Psoas muscle (tissue), 8 donors: Measurements from ENCODE around the gene NDNF. TPM values are rescaled to one million over a fixed set of nuclear protein-coding genes. Genes with fewer than 3 reads are reported as not detected.

Experiments
- ATAC-seq, 4 donors: fragments of 200-7000 bp; cut with Tn5 transposase; one replicate each; pipeline ENCODE4 v1.9.1; 2020; ENCODE audit warnings: moderate library complexity in 3 of 4, mild to moderate bottlenecking in 2 of 4
- DNase-seq, 2 donors: peaks; one replicate each; pipeline ENCODE4 v3.0.0-alpha.2; 2020
- H3K27ac ChIP-seq: fragments of 200-600 bp; one replicate; pipeline ENCODE4 v1.8.0; 2022
- H3K27me3 ChIP-seq, 3 donors: fragments of 200-600 bp in 1 of 3; one replicate each; pipeline versions ENCODE4 v1.6.1 to v1.8.0; 2013 to 2022; ENCODE audit warnings: low read length in 2 of 3, mild to moderate bottlenecking in 2 of 3, moderate library complexity in 1 of 3; ENCODE audit not compliant: insufficient read depth in 3 of 3
- H3K36me3 ChIP-seq, 2 donors: fragments of 200-600 bp in 1 of 2; one replicate each; pipeline versions ENCODE4 v1.6.1 to v1.8.0; 2013 to 2022; ENCODE audit warnings: low read depth in 1 of 2, mild to moderate bottlenecking in 1 of 2, moderate library complexity in 1 of 2; ENCODE audit not compliant: insufficient read depth in 1 of 2
- H3K4me1 ChIP-seq: fragments of 200-600 bp; one replicate; pipeline ENCODE4 v1.8.0; 2022
- H3K4me3 ChIP-seq: fragments of 200-600 bp; one replicate; pipeline ENCODE4 v1.8.0; 2022; ENCODE audit warnings: mild to moderate bottlenecking
- H3K9me3 ChIP-seq: fragments of 200-600 bp; one replicate; pipeline ENCODE4 v1.8.0; 2022
- WGBS, 3 donors: extraction: QIAGEN DNeasy Blood & Tissue Kit; methylation state at CpG; one replicate each; pipeline versions ENCODE4 v1.1.6 to v1.1.7; 2013; 5-methylcytosine and 5-hydroxymethylcytosine counted together
- intact Hi-C, 2 donors: fragments of 100-400 bp; cut with DNase I; formaldehyde crosslinking; loops; one replicate each; pipeline versions ENCODE4 v1.11.0 to v1.14.2; 2022
- polyA plus RNA-seq, 3 donors: library from polyadenylated mRNA; stranded (reverse); fragments of 200-250 nt; gene quantifications; one replicate each; pipeline ENCODE4 v1.2.3, GENCODE V29; 2013
- total RNA-seq, 4 donors: library from RNA; stranded (reverse); fragmentation: NEBNext Ultra II Directional in 2 of 4; extraction: Animal tissue kit (Norgen Biotek cat#: 25700) in 2 of 4; gene quantifications; one replicate each; pipeline versions ENCODE4 v1.2.1 to v1.2.4, GENCODE V29; 2021 to 2023
- TF ChIP-seq, protein P1 (sequence below): fragments of 200-600 bp; IDR thresholded peaks from one replicate; pipeline ENCODE4 v1.8.0; 2022; ENCODE audit warnings: antibody characterized with exemption
- donor health status: healthy with polysubstance abuse.
- donor health status: DM: no; HTN: no; CAD: no; lungs with moderate emphysema.
- donor health status: Bipolar disorder and iron deficiency.
- donor health status: healthy.
- donor health status: DM: yes; HTN: yes; CAD: no.
- donor health status: DM: no; HTN: no; CAD: no.
- donor health status: DM: no; HTN: no; CAD: no.
- donor health status: DM: yes; HTN: yes; CAD: no.

The NDNF gene
- total and polyA plus RNA-seq, 7 donors: 2.1 to 7.6 (median 3.4) TPM

DNA sequence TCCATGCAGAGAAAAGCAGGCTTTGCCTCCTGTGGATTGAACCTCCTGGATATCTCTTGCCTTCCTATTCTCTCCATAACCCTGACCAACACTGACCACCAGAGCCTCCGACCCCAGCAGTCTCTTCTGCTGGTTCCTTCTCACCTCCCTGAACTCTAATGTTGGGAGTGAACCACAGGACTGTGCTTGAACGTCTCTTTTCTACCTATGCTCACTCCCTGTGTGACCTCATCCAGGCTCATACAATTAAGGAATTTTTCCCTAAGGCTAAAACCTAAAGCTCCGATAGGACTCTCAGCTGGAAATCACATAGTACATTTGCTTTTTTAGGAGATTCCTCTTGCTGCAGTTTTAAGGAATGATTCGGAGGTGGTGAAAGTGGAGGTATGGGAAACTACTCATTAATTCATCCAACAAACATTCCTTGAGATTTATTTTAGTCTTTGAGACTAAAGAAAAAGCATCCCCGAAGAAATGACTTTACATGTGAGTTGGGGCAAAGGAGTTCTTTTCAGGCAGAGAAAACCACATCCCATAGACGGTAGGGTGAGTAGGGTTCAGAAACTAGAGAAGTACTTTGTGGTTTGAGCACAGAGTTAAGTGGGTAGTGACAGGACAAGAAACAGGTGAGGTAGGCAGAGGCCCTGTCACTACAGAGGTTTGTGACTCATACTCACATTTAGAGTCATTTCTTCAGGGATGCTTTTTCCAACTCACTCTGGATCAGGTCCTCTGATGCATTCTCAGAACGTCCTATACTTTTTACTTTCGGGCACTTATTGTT is 30.8 kb downstream of the NDNF start:
- Histone ChIP-seq H3K27ac (no peak overlapping the region), H3K36me3 (no peaks in the 10 kb centered on the region), H3K27me3 (no peaks in the 10 kb centered on the region), H3K4me3 (no peak overlapping the region), H3K9me3 (no peaks in the 10 kb centered on the region), H3K4me1 (no peaks in the 10 kb centered on the region)
- ATAC-seq: no peak
- WGBS, 3 donors: 51 to 77% (median 63%) methylated on average over 8 of the region's 8 CpGs
- no peak for DNase-seq
- TF ChIP-seq, protein P1, sequence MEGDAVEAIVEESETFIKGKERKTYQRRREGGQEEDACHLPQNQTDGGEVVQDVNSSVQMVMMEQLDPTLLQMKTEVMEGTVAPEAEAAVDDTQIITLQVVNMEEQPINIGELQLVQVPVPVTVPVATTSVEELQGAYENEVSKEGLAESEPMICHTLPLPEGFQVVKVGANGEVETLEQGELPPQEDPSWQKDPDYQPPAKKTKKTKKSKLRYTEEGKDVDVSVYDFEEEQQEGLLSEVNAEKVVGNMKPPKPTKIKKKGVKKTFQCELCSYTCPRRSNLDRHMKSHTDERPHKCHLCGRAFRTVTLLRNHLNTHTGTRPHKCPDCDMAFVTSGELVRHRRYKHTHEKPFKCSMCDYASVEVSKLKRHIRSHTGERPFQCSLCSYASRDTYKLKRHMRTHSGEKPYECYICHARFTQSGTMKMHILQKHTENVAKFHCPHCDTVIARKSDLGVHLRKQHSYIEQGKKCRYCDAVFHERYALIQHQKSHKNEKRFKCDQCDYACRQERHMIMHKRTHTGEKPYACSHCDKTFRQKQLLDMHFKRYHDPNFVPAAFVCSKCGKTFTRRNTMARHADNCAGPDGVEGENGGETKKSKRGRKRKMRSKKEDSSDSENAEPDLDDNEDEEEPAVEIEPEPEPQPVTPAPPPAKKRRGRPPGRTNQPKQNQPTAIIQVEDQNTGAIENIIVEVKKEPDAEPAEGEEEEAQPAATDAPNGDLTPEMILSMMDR: no peak
- intact Hi-C loops: no loop called here

DNA sequence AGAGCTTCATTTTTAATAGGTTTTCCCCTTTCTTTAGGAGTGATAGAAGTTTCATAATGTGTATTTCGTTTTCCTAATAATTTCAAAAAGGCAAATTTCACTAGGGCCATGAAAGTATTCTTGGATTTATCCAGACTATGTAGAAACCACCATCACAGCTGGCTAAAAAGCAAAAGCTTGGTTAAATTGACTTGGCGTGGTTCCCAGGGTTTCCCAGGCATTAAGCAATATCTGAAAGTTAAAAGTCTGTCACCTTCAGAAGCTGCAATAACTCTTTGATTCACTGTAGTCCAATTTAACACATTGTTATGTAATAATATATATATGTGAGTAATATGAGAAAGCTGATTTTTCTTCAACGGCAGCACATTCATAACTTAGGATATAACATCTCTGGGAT is 38.3 kb downstream of the NDNF start:
- H3K4me1 ChIP-seq: no peaks in the 10 kb centered on the region
- intact Hi-C loops: no loop called here
- no peaks in the 10 kb centered on the region for H3K9me3 ChIP-seq
- TF ChIP-seq, protein P1: no peak
- H3K27ac ChIP-seq: no peak overlapping the region
- DNase-seq (no peak), ATAC-seq (no peak)
- no peak overlapping the region for H3K4me3 ChIP-seq
- H3K27me3 ChIP-seq: no peaks in the 10 kb centered on the region
- no peaks in the 10 kb centered on the region for H3K36me3 ChIP-seq
- WGBS, 3 donors: 23 to 40% (median 27%) methylated on average over 3 of the region's 3 CpGs

DNA sequence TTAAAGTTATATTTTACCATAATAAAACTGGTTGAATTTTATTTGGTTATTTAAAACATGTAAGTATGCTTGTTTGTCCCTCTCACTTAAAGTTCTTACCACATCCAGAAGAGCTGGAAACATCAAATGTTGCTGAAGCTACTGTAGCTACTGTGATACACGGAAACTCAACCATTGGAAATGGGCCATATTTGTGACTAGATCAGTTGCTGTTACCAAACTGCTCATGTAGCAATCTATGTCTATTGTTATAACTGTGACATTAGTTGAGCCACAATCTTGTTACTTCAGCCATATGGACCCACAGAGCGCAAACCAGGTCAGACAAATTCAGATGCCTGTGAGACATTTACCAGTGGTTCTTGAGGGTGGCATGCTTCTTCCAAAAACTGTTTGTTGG is 41.6 kb downstream of the NDNF start:
- TF ChIP-seq, protein P1: no peak
- Histone ChIP-seq H3K27ac (no peak overlapping the region), H3K27me3 (no peaks in the 10 kb centered on the region), H3K4me1 (no peaks in the 10 kb centered on the region), H3K4me3 (no peak overlapping the region), H3K9me3 (no peaks in the 10 kb centered on the region), H3K36me3 (no peaks in the 10 kb centered on the region)
- no peak for ATAC-seq
- DNase-seq: no peak
- intact Hi-C loops: no loop called here
- 64 to 76% (median 64%) methylated on average over 2 of the region's 2 CpGs for WGBS, 3 donors

DNA sequence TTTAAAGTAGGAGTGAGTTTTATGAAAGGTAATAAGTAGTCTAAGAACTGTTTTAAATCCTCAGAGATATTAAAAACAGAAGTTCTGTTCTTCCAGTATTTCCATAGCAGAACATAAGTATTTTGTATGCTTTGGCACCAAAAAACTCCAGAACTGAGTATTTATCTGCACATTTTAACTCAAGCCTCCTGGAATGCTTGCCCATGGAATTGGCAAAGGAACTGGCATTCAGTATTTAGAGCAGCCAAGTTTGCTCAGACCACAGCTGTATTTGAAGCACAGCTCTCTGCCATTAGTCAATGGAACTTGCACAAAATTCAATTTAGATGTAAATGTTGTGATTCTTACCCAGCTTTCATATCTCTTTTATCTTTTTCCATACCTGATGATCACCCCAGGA is 42.2 kb downstream of the NDNF start:
- DNase-seq: no peak
- Histone ChIP-seq H3K9me3 (no peaks in the 10 kb centered on the region), H3K4me3 (no peak overlapping the region), H3K27ac (no peak overlapping the region), H3K4me1 (no peaks in the 10 kb centered on the region), H3K27me3 (no peaks in the 10 kb centered on the region), H3K36me3 (no peaks in the 10 kb centered on the region)
- ATAC-seq: no peak
- TF ChIP-seq, protein P1: no peak
- intact Hi-C loops: no loop called here

DNA sequence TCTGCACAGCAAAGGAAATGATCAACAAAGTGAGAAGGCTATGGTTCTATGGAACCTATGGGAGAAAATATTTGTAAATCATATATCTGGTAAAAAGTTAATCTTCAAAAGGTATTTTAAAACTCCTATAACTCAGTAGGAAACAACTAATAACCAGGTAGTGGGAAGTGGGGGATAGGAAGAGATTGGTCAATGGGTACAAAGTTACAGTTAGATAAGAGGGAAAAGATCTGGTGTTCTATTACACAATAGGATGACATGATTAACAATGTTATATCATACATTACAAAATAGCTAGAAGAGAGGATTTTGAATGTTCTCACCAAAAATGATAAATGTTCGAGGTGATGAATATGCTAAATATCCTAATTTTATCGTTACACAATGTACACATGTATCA is 46.3 kb downstream of the NDNF start:
- no peaks in the 10 kb centered on the region for H3K9me3 ChIP-seq
- no peak for DNase-seq
- intact Hi-C loops: no loop called here
- no peaks in the 10 kb centered on the region for H3K27me3 ChIP-seq
- TF ChIP-seq, protein P1: no peak
- 96% methylated on average over 2 of the region's 2 CpGs for WGBS, 3 donors
- H3K4me3 ChIP-seq: no peak overlapping the region
- H3K27ac ChIP-seq: no peak overlapping the region
- H3K36me3 ChIP-seq: no peaks in the 10 kb centered on the region
- no peak for ATAC-seq
- no peaks in the 10 kb centered on the region for H3K4me1 ChIP-seq
